K562 (cell line): ENCODE results near the gene TLE3. TPM values are rescaled to one million over a fixed set of nuclear protein-coding genes. Genes with fewer than 3 reads are reported as not detected.

Experiments
- CCNT2 ChIP-seq: IDR thresholded peaks from 2 replicates; pipeline ENCODE4 v1.6.1; 2011; ENCODE audit warnings: borderline replicate concordance, low read depth, mild to moderate bottlenecking, moderate library complexity, mixed read lengths, low read length; ENCODE audit not compliant: insufficient read length; ENCODE audit errors: extremely low read depth
- EWSR1 ChIP-seq: fragments of 450-650 bp; IDR thresholded peaks from 2 replicates; pipeline ENCODE4 v1.6.1; 2018; ENCODE audit warnings: borderline replicate concordance, mild to moderate bottlenecking, low read depth, moderate library complexity; ENCODE audit not compliant: partially characterized antibody
- EZH2 ChIP-seq: IDR thresholded peaks from 2 replicates; pipeline ENCODE4 v1.6.1; 2012; ENCODE audit warnings: low read depth, mild to moderate bottlenecking, inconsistent platforms, low read length, borderline replicate concordance
- FOS ChIP-seq: IDR thresholded peaks from 3 replicates; pipeline ENCODE4 v1.6.1; 2011; ENCODE audit not compliant: insufficient read length; ENCODE audit errors: extremely low read depth
- NFIC ChIP-seq: fragments of 450-650 bp; IDR thresholded peaks from 2 replicates; pipeline ENCODE4 v1.6.1; 2017; ENCODE audit warnings: mild to moderate bottlenecking, inconsistent platforms
- NR2C2 ChIP-seq, 2 experiments: fragments of 200-800 bp in 1 of 2; sonication (Bioruptor generic) in 1 of 2; sonication (generic) in 1 of 2; formaldehyde crosslinking in 1 of 2; IDR thresholded peaks; 2 replicates each; pipeline versions ENCODE4 v1.6.1 to v1.8.0; 2016 to 2022; ENCODE audit warnings: mild to moderate bottlenecking in 1 of 2, missing compliant biosample characterization in 1 of 2, missing genetic modification characterization in 1 of 2, missing genetic modification reagents in 1 of 2
- PCBP2 ChIP-seq: fragments of 200-400 bp; formaldehyde crosslinking; IDR thresholded peaks from 2 replicates; pipeline ENCODE4 v1.6.1; 2018; ENCODE audit warnings: low read length, low read depth, mild to moderate bottlenecking, moderate library complexity; ENCODE audit not compliant: poor library complexity, severe bottlenecking
- RB1 ChIP-seq: fragments of 450-650 bp; IDR thresholded peaks from 2 replicates; pipeline ENCODE4 v1.6.1; 2017; ENCODE audit warnings: low read depth, mild to moderate bottlenecking
- TEAD4 ChIP-seq, 2 experiments: sonication (generic) in 1 of 2; formaldehyde crosslinking in 1 of 2; IDR thresholded peaks; 2 replicates each; pipeline versions ENCODE4 v1.6.1 to v1.8.0; 2012 to 2022; ENCODE audit warnings: borderline replicate concordance in 1 of 2, inconsistent platforms in 1 of 2, low read length in 1 of 2, mild to moderate bottlenecking in 1 of 2, missing genetic modification reagents in 1 of 2
- YBX1 ChIP-seq: fragments of 450-650 bp; IDR thresholded peaks from 2 replicates; pipeline ENCODE4 v1.7.1; 2016; ENCODE audit warnings: mild to moderate bottlenecking
- ZNF175 ChIP-seq: fragments of 200-800 bp; sonication (Bioruptor generic); IDR thresholded peaks from 2 replicates; pipeline ENCODE4 v1.6.1; 2016; ENCODE audit warnings: low read depth, mild to moderate bottlenecking, missing genetic modification characterization, missing compliant biosample characterization
- ZNF24 ChIP-seq: fragments of 450-650 bp; IDR thresholded peaks from 2 replicates; pipeline ENCODE4 v1.6.1; 2016
- polyA plus RNA-seq, 8 experiments: library from polyadenylated mRNA; depleted of rRNA in 4 of 8; stranded (reverse) in 5 of 8; unstranded in 3 of 8; fragments of >200 nt; fragmentation: Nextera tagmentation in 2 of 8; fragmentation: Illumina TruSeq in 1 of 8; extraction: Ambion mirVana in 2 of 8; extraction: Trizol in 1 of 8; gene quantifications; 2 replicates each; pipeline versions ENCODE4 v1.2.1 to v1.2.3, GENCODE V29; 2011 to 2014; ENCODE audit warnings: inconsistent platforms in 1 of 8, missing spikeins in 1 of 8
- total RNA-seq, 7 experiments: library from RNA; depleted of rRNA in 6 of 7; stranded (reverse); fragments of >200 nt in 6 of 7; fragmentation: Illumina TruSeq in 2 of 7; extraction: Trizol in 2 of 7; gene quantifications; 2 replicates each; pipeline versions ENCODE4 v1.2.1 to v1.2.3, GENCODE V29; 2011 to 2021; ENCODE audit warnings: low replicate concordance in 1 of 7
- TF ChIP-seq, protein P1 (sequence below): fragments of 250-450 bp; sonication (Bioruptor Pico); IDR thresholded peaks from 2 replicates; pipeline ENCODE4 v1.4.0; 2020; ENCODE audit warnings: mild to moderate bottlenecking, moderate library complexity, borderline replicate concordance
- TF ChIP-seq, protein P2 (sequence below): fragments of 250-450 bp; sonication (Bioruptor Pico); IDR thresholded peaks from 2 replicates; pipeline ENCODE4 v1.8.0; 2022; ENCODE audit warnings: inconsistent platforms, mild to moderate bottlenecking, moderate library complexity, borderline replicate concordance
- TF ChIP-seq, protein P3 (sequence below): fragments of 450-650 bp; formaldehyde crosslinking; IDR thresholded peaks from 2 replicates; pipeline ENCODE4 v1.4.0; 2022; ENCODE audit warnings: missing genetic modification characterization
- TF ChIP-seq, protein P4 (sequence below): fragments of 450-650 bp; IDR thresholded peaks from 2 replicates; pipeline ENCODE4 v1.6.1; 2014; ENCODE audit warnings: low read depth, mild to moderate bottlenecking, moderate library complexity, borderline replicate concordance
- TF ChIP-seq, protein P5 (sequence below): fragments of 250-450 bp; sonication (Bioruptor Pico); IDR thresholded peaks from 2 replicates; pipeline ENCODE4 v1.4.0; 2020; ENCODE audit warnings: mild to moderate bottlenecking

The TLE3 gene
- total and polyA plus RNA-seq, 9 of the 15 experiments (the other 6 are each of a cell fraction or from before 2014, with no cell fraction given), result 1.5 to 84.2 (median 14.1) TPM

DNA sequence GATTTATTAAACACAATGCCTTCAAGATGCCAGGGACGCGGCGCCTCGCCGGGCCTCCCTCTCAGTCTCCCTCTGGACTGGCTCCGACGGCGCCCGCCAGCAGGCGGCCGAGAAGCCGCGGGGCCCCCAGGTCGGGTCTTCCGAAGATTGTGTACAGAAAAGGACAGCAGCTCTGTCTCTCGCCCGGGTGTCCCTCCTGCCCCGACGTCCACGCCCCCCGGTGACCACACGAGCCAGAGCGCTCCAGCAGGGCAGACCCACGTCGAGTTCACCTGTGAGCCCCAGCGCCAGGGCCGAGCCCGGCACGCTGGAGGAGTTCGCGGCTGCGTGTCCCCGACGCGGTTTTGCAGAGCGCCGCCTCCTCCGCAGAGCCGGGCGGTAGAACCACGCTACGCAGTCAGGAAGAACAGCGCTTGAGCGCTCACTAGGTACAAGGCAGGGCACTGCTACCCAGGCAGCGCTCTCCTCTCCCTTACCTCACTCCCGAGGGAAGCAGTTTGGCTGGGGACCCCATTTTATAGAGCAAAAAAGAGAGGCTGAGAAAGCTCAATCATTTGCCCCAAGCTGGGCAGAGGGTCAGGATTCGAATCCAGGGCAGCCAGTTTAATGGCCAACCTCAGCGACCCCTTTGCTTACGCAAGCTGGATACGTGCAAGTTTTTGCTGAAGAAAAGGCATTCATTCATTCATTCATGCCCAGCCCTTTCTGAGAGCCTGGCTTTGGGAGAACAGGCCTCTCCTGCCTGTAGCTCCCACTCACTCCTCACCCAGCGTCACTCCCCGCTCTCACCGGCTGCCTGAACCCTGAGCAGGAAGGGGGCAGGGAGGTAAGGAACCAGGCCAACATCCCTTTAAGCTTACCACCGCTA is 3.0 kb upstream of the TLE3 start (continued):
- TF ChIP-seq, protein P1, sequence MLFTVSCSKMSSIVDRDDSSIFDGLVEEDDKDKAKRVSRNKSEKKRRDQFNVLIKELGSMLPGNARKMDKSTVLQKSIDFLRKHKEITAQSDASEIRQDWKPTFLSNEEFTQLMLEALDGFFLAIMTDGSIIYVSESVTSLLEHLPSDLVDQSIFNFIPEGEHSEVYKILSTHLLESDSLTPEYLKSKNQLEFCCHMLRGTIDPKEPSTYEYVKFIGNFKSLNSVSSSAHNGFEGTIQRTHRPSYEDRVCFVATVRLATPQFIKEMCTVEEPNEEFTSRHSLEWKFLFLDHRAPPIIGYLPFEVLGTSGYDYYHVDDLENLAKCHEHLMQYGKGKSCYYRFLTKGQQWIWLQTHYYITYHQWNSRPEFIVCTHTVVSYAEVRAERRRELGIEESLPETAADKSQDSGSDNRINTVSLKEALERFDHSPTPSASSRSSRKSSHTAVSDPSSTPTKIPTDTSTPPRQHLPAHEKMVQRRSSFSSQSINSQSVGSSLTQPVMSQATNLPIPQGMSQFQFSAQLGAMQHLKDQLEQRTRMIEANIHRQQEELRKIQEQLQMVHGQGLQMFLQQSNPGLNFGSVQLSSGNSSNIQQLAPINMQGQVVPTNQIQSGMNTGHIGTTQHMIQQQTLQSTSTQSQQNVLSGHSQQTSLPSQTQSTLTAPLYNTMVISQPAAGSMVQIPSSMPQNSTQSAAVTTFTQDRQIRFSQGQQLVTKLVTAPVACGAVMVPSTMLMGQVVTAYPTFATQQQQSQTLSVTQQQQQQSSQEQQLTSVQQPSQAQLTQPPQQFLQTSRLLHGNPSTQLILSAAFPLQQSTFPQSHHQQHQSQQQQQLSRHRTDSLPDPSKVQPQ (CRISPR knock-in tag), result no peak
- TF ChIP-seq, protein P2, sequence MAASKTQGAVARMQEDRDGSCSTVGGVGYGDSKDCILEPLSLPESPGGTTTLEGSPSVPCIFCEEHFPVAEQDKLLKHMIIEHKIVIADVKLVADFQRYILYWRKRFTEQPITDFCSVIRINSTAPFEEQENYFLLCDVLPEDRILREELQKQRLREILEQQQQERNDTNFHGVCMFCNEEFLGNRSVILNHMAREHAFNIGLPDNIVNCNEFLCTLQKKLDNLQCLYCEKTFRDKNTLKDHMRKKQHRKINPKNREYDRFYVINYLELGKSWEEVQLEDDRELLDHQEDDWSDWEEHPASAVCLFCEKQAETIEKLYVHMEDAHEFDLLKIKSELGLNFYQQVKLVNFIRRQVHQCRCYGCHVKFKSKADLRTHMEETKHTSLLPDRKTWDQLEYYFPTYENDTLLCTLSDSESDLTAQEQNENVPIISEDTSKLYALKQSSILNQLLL (CRISPR knock-in tag), result no peak
- TF ChIP-seq, protein P3, sequence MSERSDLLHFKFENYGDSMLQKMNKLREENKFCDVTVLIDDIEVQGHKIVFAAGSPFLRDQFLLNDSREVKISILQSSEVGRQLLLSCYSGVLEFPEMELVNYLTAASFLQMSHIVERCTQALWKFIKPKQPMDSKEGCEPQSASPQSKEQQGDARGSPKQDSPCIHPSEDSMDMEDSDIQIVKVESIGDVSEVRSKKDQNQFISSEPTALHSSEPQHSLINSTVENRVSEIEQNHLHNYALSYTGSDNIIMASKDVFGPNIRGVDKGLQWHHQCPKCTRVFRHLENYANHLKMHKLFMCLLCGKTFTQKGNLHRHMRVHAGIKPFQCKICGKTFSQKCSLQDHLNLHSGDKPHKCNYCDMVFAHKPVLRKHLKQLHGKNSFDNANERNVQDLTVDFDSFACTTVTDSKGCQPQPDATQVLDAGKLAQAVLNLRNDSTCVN (CRISPR knock-in tag), result no peak
- TF ChIP-seq RB1 (peak; percentile 32; the same call in 1 of the 2 replicates), YBX1 (no peak), ZNF24 (peak; percentile 93), TEAD4 (IDR thresholded peaks at IDR 0.05; ENCODE audit: low read length) (no peak), TEAD4 (CRISPR knock-in tag; IDR thresholded peaks at IDR 0.05; ENCODE audit: borderline replicate concordance) (peak; percentile 43; the same call in 1 of the 2 replicates), NFIC (peak; percentile 51), FOS (no peak), PCBP2 (no peak), EZH2 (no peak), ZNF175 (CRISPR knock-in tag) (no peak), NR2C2 (CRISPR knock-in tag; IDR thresholded peaks at IDR 0.05) (no peak), NR2C2 (tag; IDR thresholded peaks at IDR 0.05) (no peak), EWSR1 (no peak), CCNT2 (peak; percentile 31)
- TF ChIP-seq, protein P4, sequence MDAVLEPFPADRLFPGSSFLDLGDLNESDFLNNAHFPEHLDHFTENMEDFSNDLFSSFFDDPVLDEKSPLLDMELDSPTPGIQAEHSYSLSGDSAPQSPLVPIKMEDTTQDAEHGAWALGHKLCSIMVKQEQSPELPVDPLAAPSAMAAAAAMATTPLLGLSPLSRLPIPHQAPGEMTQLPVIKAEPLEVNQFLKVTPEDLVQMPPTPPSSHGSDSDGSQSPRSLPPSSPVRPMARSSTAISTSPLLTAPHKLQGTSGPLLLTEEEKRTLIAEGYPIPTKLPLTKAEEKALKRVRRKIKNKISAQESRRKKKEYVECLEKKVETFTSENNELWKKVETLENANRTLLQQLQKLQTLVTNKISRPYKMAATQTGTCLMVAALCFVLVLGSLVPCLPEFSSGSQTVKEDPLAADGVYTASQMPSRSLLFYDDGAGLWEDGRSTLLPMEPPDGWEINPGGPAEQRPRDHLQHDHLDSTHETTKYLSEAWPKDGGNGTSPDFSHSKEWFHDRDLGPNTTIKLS, result peak; percentile 57
- TF ChIP-seq, protein P5, sequence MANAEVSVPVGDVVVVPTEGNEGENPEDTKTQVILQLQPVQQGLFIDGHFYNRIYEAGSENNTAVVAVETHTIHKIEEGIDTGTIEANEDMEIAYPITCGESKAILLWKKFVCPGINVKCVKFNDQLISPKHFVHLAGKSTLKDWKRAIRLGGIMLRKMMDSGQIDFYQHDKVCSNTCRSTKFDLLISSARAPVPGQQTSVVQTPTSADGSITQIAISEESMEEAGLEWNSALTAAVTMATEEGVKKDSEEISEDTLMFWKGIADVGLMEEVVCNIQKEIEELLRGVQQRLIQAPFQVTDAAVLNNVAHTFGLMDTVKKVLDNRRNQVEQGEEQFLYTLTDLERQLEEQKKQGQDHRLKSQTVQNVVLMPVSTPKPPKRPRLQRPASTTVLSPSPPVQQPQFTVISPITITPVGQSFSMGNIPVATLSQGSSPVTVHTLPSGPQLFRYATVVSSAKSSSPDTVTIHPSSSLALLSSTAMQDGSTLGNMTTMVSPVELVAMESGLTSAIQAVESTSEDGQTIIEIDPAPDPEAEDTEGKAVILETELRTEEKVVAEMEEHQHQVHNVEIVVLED (CRISPR knock-in tag), result no peak
